HFF-Myc (cell line): Measurements from ENCODE around the gene EPHA6.

ENCODE experiments used
- DNase-seq: peaks from one replicate; pipeline ENCODE4 v3.0.0-alpha.2; 2011; ENCODE audit warnings: low read depth; ENCODE audit errors: extremely low read depth
- H3K4me3 ChIP-seq: replicated peaks from 2 replicates; pipeline ENCODE4 v1.5.1; 2011; ENCODE audit warnings: low read depth, mild to moderate bottlenecking, control low read depth, low read length
- TF ChIP-seq, protein P1 (sequence below): IDR thresholded peaks from 2 replicates; pipeline ENCODE4 v1.5.1; 2012; ENCODE audit warnings: mild to moderate bottlenecking, low read depth, low read length, control low read depth; ENCODE audit errors: missing control alignments

EPHA6 gene

DNA sequence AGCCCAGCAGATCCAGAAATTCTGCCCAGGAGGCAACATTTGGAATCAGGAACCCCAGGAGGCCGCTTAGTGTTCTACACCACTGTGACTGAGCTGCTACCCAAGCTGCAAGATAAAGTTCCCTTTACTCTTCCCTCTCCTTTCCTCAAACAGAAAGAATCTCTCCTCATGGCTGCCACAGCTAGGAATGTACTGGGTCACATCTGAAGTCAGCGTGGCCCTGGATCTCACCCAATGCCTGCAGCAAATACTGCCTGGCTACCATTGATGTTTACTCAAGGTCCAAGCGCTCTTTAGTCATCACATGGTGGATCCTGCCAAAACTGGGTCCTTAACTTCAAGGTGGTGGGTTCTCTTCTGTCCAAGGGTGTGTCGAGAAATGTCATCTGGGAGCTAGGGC lies 382.7 kb downstream of the EPHA6 start:
- no peak for DNase-seq
- H3K4me3 ChIP-seq: no peak overlapping the region
- TF ChIP-seq, protein P1, sequence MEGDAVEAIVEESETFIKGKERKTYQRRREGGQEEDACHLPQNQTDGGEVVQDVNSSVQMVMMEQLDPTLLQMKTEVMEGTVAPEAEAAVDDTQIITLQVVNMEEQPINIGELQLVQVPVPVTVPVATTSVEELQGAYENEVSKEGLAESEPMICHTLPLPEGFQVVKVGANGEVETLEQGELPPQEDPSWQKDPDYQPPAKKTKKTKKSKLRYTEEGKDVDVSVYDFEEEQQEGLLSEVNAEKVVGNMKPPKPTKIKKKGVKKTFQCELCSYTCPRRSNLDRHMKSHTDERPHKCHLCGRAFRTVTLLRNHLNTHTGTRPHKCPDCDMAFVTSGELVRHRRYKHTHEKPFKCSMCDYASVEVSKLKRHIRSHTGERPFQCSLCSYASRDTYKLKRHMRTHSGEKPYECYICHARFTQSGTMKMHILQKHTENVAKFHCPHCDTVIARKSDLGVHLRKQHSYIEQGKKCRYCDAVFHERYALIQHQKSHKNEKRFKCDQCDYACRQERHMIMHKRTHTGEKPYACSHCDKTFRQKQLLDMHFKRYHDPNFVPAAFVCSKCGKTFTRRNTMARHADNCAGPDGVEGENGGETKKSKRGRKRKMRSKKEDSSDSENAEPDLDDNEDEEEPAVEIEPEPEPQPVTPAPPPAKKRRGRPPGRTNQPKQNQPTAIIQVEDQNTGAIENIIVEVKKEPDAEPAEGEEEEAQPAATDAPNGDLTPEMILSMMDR: no peak

DNA sequence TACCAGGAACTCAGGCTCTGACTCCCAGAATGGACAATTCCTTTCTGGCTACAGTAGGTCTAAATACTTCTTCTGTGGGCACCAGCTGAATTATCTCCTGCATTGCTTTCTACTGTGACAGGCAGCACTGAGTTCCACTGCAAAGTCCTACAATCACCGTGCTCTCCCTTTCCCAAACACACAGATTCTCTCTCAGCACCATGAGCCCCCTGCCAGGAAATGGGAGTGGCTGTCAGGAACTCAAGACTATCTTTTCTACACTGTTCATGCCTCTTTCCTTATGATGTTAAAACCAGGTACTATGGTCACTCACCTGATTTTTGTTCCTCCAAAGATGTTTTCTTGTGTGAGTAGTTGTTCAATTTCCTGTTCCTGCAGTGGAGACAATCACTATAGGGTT lies 383.4 kb downstream of the EPHA6 start:
- DNase-seq: no peak
- TF ChIP-seq, protein P1: no peak
- no peak overlapping the region for H3K4me3 ChIP-seq

DNA sequence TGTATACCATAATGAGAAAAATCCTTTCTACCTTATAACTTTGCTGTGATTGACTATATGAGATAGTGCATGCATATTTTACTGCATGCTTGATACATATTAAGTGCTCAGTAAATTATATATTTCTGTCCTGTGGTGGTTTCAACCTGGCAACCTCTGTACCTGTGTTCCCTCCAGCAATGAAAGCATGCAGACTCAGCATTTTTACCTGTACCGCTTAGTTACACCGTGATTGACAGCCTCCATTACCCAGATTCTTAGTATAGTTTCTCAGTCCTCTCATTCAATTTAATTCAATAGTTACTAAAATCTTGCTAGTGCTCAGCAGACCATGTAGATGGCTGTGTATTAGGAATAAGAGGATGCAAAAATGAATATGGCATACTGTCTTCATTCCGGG lies 386.0 kb downstream of the EPHA6 start:
- DNase-seq: no peak
- TF ChIP-seq, protein P1: no peak
- no peak overlapping the region for H3K4me3 ChIP-seq

GRCh38 chr3:97201814-97202213 lies 387.4 kb downstream of the EPHA6 start:
- no peak overlapping the region for H3K4me3 ChIP-seq
- TF ChIP-seq, protein P1: no peak
- no peak for DNase-seq

GRCh38 chr3:97228966-97229365 lies 414.6 kb downstream of the EPHA6 start:
- TF ChIP-seq, protein P1: no peak
- no peak for DNase-seq
- no peak overlapping the region for H3K4me3 ChIP-seq

DNA sequence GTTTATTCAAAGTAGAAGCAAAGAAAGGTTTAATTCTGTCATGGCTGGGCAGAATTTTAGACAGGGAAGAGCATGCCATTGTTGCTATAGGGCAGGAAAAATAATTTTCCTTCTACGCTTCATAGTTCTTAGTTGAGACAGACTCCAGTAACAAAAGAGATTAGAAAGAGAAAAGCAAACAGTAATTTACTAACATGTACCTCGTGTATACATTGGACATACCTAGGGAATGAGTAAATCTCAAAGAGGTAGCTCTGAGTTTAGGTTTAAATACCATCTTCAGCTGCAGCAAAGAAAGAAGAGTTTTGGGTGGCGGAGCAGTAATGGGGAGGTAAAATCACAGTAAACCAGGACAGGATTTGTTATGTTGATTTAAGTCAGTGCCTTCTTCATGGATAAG lies 416.1 kb downstream of the EPHA6 start:
- no peak overlapping the region for H3K4me3 ChIP-seq
- TF ChIP-seq, protein P1: no peak
- DNase-seq: no peak

- DNase-seq: no peak
- H3K4me3 ChIP-seq: no peak overlapping the region
- TF ChIP-seq, protein P1: no peak
These were observed 418.1 kb downstream of the EPHA6 start for GRCh38 chr3:97232393-97233034.
